ENCODE results near the gene COX7A2L.
A peak's percentile ranks its signal among the peaks of the same experiment; 100 is the strongest.
"Not testable (repeated sequence)": the region's sequence is repeated elsewhere in the genome, so short reads cannot be mapped to it uniquely, and the experiment has no call there.

The COX7A2L gene

GRCh38 chr2:42360890-42361727 is at the start of gene COX7A2L:
Gene COX7A2L, minus strand, starts transcription at chr2:42361217. Its CDS starts 56 bp downstream, at chr2:42361161.
- peak; percentile 97 for DNase-seq (ENCODE audit: low spot score)

- no peak for DNase-seq (ENCODE audit: low spot score)
These were observed 47.0 kb upstream of the COX7A2L start for GRCh38 chr2:42408009-42408408.

- DNase-seq (ENCODE audit: low spot score) = no peak
These were observed 46.5 kb upstream of the COX7A2L start for GRCh38 chr2:42407476-42407875.

- no peak for DNase-seq (ENCODE audit: low spot score)
These were observed 43.7 kb upstream of the COX7A2L start for GRCh38 chr2:42404676-42405075.

GRCh38 chr2:42401773-42402172 is 40.8 kb upstream of the COX7A2L start:
- no peak for DNase-seq (ENCODE audit: low spot score)

- DNase-seq (ENCODE audit: low spot score) = not testable (repeated sequence)
These were observed 37.0 kb upstream of the COX7A2L start for GRCh38 chr2:42398052-42398451.

GRCh38 chr2:42393320-42393719 is 32.3 kb upstream of the COX7A2L start:
- DNase-seq (ENCODE audit: low spot score) = not testable (repeated sequence)

GRCh38 chr2:42392191-42392590 is 31.2 kb upstream of the COX7A2L start:
- no peak for DNase-seq (ENCODE audit: low spot score)

GRCh38 chr2:42390401-42390969 is 29.5 kb upstream of the COX7A2L start:
- DNase-seq (ENCODE audit: low spot score) = no peak

- DNase-seq (ENCODE audit: low spot score) = no peak
These were observed 25.7 kb upstream of the COX7A2L start for GRCh38 chr2:42386682-42387081.

- peak; percentile 58 for DNase-seq (ENCODE audit: low spot score)
These were observed 24.2 kb upstream of the COX7A2L start for GRCh38 chr2:42385225-42385624.

- DNase-seq (ENCODE audit: low spot score) = no peak
These were observed 23.0 kb upstream of the COX7A2L start for GRCh38 chr2:42383855-42384530.

GRCh38 chr2:42382144-42382543 is 21.1 kb upstream of the COX7A2L start:
- DNase-seq (ENCODE audit: low spot score) = no peak

- DNase-seq (ENCODE audit: low spot score) = not testable (repeated sequence)
These were observed 19.0 kb upstream of the COX7A2L start for GRCh38 chr2:42380026-42380425.

GRCh38 chr2:42378415-42378814 is 17.4 kb upstream of the COX7A2L start:
- DNase-seq (ENCODE audit: low spot score) = no peak

GRCh38 chr2:42376758-42377157 is 15.7 kb upstream of the COX7A2L start:
- DNase-seq (ENCODE audit: low spot score) = no peak

GRCh38 chr2:42372474-42373200 is 11.6 kb upstream of the COX7A2L start:
- no peak for DNase-seq (ENCODE audit: low spot score)

- no peak for DNase-seq (ENCODE audit: low spot score)
These were observed 10.8 kb upstream of the COX7A2L start for GRCh38 chr2:42371611-42372473.

- DNase-seq (ENCODE audit: low spot score) = no peak
These were observed 8.7 kb upstream of the COX7A2L start for GRCh38 chr2:42369532-42370229.

- DNase-seq (ENCODE audit: low spot score) = no peak
These were observed 8.0 kb upstream of the COX7A2L start for GRCh38 chr2:42368817-42369531.
